ENCODE results near the gene ME3.

- TF ChIP-seq ZNF274 (IDR thresholded peaks at IDR 0.05; ENCODE audit: low read depth, low read length) = no peak
- no peak for TF ChIP-seq CTCF (IDR thresholded peaks at IDR 0.05 in 2 of 3, conservative IDR thresholded peaks at IDR 0.05 in 1 of 3; ENCODE audit: borderline replicate concordance in 1 of 3, insufficient read depth in 1 of 3, low read depth in 2 of 3, low read length in 2 of 3)
- no peak for TF ChIP-seq JUND (IDR thresholded peaks at IDR 0.05)
- no peak for TF ChIP-seq MAX (IDR thresholded peaks at IDR 0.05)
- no peak for TF ChIP-seq EZH2phosphoT487 (IDR thresholded peaks at IDR 0.05; ENCODE audit: borderline replicate concordance)
- TF ChIP-seq RAD21 (IDR thresholded peaks at IDR 0.05; ENCODE audit: low read depth) = no peak
- TF ChIP-seq POLR2AphosphoS5 (IDR thresholded peaks at IDR 0.05; ENCODE audit: low read depth, low read length) = no peak
Observed at GRCh38 chr11:86672007-86672621, at the start of gene ME3.

Data from HCT116 (cell line).